ENCODE results near the gene ACIN1. TPM values are rescaled to one million over a fixed set of nuclear protein-coding genes. Genes with fewer than 3 reads are reported as not detected.

The ACIN1 gene
- total and polyA plus RNA-seq, 2 of the 13 experiments (the other 11 are each of a cell fraction or from before 2014, with no cell fraction given), result 165 to 183 TPM

DNA sequence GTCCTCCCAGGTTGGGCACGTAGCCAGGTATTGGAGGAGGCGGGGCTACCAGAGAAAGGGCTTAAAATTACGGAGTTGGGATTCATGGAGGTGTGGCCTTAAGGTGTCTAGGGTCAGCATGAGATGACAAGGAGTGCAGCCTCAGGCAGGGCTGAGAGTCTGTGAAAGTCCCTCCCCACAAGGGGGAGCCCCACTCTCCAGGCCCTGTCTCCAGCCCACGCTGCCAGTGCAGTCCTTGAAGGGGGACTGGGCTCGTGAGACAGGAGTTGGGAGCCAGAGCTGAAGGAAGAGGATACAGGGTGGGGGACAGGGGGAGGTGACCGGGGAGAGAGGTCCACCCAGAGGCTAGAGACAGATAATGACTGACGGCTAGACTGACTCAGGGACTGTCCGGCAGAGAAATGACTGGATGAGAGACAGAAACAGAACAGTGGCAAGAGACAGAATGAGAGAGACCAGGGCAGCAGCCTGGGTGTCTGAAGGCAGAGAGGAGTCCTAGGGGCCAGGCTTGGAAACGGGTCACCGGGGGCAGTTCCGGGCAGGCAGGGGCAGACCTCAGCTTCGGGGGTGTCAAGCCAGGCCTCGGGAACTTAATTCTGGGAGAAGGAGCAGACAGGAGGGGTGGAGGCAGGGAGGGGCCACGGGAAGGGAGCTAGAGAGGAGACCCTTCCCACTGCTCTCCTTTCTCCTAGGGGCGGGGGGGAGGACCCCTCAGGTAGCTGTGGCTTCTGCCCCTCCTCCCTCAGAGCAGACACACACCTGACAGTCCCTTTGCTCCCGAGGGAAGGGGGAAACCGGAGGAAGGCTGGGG is 38.6 kb downstream of the ACIN1 start (continued):
- TF ChIP-seq, protein P1, sequence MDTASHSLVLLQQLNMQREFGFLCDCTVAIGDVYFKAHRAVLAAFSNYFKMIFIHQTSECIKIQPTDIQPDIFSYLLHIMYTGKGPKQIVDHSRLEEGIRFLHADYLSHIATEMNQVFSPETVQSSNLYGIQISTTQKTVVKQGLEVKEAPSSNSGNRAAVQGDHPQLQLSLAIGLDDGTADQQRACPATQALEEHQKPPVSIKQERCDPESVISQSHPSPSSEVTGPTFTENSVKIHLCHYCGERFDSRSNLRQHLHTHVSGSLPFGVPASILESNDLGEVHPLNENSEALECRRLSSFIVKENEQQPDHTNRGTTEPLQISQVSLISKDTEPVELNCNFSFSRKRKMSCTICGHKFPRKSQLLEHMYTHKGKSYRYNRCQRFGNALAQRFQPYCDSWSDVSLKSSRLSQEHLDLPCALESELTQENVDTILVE (CRISPR knock-in tag; IDR thresholded peaks at IDR 0.05), result peak; percentile 80
- TF ChIP-seq ZSCAN20 (CRISPR knock-in tag; IDR thresholded peaks at IDR 0.05; ENCODE audit: borderline replicate concordance) (no peak), SETDB1 (CRISPR knock-in tag; IDR thresholded peaks at IDR 0.05; ENCODE audit: borderline replicate concordance) (no peak), ZNF672 (CRISPR knock-in tag; IDR thresholded peaks at IDR 0.05) (no peak), TEAD3 (CRISPR knock-in tag; optimal IDR thresholded peaks at IDR 0.05; ENCODE audit: borderline replicate concordance) (peak; percentile 52), HMG20B (CRISPR knock-in tag; conservative IDR thresholded peaks at IDR 0.05) (peak; percentile 68; the same call in 1 of the 2 replicates), ZNF546 (CRISPR knock-in tag; conservative IDR thresholded peaks at IDR 0.05) (peak; percentile 34; the same call in 1 of the 2 replicates), ZNF567 (CRISPR knock-in tag; IDR thresholded peaks at IDR 0.05; ENCODE audit: borderline replicate concordance) (peak; percentile 90; the same call in 1 of the 2 replicates), TARDBP (CRISPR knock-in tag; IDR thresholded peaks at IDR 0.05) (peak; percentile 11; the same call in 1 of the 2 replicates), ZNF615 (CRISPR knock-in tag; IDR thresholded peaks at IDR 0.05; ENCODE audit: borderline replicate concordance) (peak; percentile 29; the same call in 1 of the 2 replicates), FLYWCH1 (CRISPR knock-in tag; IDR thresholded peaks at IDR 0.05) (no peak), ZNF614 (CRISPR knock-in tag; IDR thresholded peaks at IDR 0.05; ENCODE audit: borderline replicate concordance) (0 out of 2 replicates have a peak, but pooled peaks have one; percentile 18), NFATC3 (CRISPR knock-in tag; IDR thresholded peaks at IDR 0.05) (0 out of 2 replicates have a peak, but pooled peaks have one; percentile 17), RAD21 (CRISPR knock-in tag; IDR thresholded peaks at IDR 0.05) (peak; percentile 63), EHMT2 (IDR thresholded peaks at IDR 0.05; ENCODE audit: borderline replicate concordance, low read depth, low read length) (no peak), RFXANK (CRISPR knock-in tag; IDR thresholded peaks at IDR 0.05) (peak; percentile 61; the same call in 1 of the 2 replicates), KDM5A (IDR thresholded peaks at IDR 0.05; ENCODE audit: borderline replicate concordance, low read length) (no peak; the same call in 1 of the 2 replicates), ZGPAT (CRISPR knock-in tag; IDR thresholded peaks at IDR 0.05) (peak; percentile 82; the same call in 1 of the 2 replicates), ZNF710 (CRISPR knock-in tag; IDR thresholded peaks at IDR 0.05; ENCODE audit: borderline replicate concordance) (no peak; the same call in 1 of the 2 replicates)
- TF ChIP-seq, protein P2, sequence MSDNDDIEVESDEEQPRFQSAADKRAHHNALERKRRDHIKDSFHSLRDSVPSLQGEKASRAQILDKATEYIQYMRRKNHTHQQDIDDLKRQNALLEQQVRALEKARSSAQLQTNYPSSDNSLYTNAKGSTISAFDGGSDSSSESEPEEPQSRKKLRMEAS (IDR thresholded peaks at IDR 0.05), result no peak
- TF ChIP-seq, protein P3, sequence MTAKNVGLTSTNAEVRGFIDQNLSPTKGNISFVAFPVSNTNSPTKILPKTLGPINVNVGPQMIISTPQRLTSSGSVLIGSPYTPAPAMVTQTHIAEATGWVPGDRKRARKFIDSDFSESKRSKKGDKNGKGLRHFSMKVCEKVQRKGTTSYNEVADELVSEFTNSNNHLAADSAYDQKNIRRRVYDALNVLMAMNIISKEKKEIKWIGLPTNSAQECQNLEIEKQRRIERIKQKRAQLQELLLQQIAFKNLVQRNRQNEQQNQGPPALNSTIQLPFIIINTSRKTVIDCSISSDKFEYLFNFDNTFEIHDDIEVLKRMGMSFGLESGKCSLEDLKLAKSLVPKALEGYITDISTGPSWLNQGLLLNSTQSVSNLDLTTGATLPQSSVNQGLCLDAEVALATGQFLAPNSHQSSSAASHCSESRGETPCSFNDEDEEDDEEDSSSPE (CRISPR knock-in tag; IDR thresholded peaks at IDR 0.05), result 0 out of 2 replicates have a peak, but pooled peaks have one; percentile 40
- TF ChIP-seq, protein P4, sequence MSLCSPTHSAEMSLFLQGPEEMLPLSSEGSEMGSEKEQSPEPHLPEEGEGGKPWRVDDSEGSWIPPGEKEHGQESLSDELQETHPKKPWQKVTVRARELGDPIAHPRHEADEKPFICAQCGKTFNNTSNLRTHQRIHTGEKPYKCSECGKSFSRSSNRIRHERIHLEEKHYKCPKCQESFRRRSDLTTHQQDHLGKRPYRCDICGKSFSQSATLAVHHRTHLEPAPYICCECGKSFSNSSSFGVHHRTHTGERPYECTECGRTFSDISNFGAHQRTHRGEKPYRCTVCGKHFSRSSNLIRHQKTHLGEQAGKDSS (CRISPR knock-in tag; IDR thresholded peaks at IDR 0.05; ENCODE audit: borderline replicate concordance, low read depth), result peak; percentile 7; the same call in 1 of the 2 replicates

All from HepG2 (cell line).